Transverse colon (tissue), 4 donors: ENCODE results near the gene OOSP3. TPM values are rescaled to one million over a fixed set of nuclear protein-coding genes. Genes with fewer than 3 reads are reported as not detected.
"Not testable (repeated sequence)": the region's sequence is repeated elsewhere in the genome, so short reads cannot be mapped to it uniquely, and the experiment has no call there.

ENCODE experiments used
- DNase-seq: peaks from one replicate; pipeline ENCODE4 v3.0.0-alpha.2; 2019
- H3K27ac ChIP-seq, 4 donors: fragments of 200-600 bp; sonication (generic); 2 replicates each; pipeline ENCODE4 v1.5.1; 2016 to 2018; ENCODE audit warnings: inconsistent platforms in 4 of 4
- H3K27me3 ChIP-seq: fragments of 200-600 bp; sonication (generic); 2 replicates; pipeline ENCODE4 v1.5.1; 2017; ENCODE audit warnings: inconsistent platforms
- H3K36me3 ChIP-seq, 4 donors: fragments of 200-600 bp; sonication (generic); 2 replicates each; pipeline ENCODE4 v1.5.1; 2017 to 2019; ENCODE audit warnings: inconsistent platforms in 4 of 4
- H3K4me1 ChIP-seq, 4 donors: fragments of 200-600 bp; sonication (generic); 2 replicates each; pipeline ENCODE4 v1.5.1; 2017 to 2020; ENCODE audit warnings: inconsistent platforms in 4 of 4
- H3K4me3 ChIP-seq, 4 donors: fragments of 200-600 bp; sonication (generic); 1 replicate in 1 of 4; 2 replicates in 3 of 4; pipeline versions ENCODE4 v1.5.1 to v1.6.1; 2017 to 2019; ENCODE audit warnings: inconsistent platforms in 4 of 4
- H3K9me3 ChIP-seq, 2 donors: fragments of 200-600 bp; sonication (generic); 2 replicates each; pipeline ENCODE4 v1.5.1; 2017 to 2019; ENCODE audit warnings: inconsistent platforms in 2 of 2
- CTCF ChIP-seq, 5 experiments: fragments of 200-600 bp in 3 of 5; fragments of 450-650 bp in 2 of 5; sonication (generic) in 3 of 5; IDR thresholded peaks; 1 replicate in 2 of 5; 2 replicates in 3 of 5; pipeline ENCODE4 v1.5.1; 2016 to 2017; ENCODE audit warnings: antibody characterized with exemption in 5 of 5, inconsistent platforms in 3 of 5, mild to moderate bottlenecking in 2 of 5, moderate library complexity in 1 of 5
- EP300 ChIP-seq: sonication (generic); formaldehyde crosslinking; IDR thresholded peaks from one replicate; pipeline ENCODE4 v1.6.1; 2017; ENCODE audit warnings: antibody characterized with exemption, low read depth
- POLR2A ChIP-seq: fragments of 450-650 bp; IDR thresholded peaks from one replicate; pipeline ENCODE4 v1.6.1; 2016; ENCODE audit warnings: antibody characterized with exemption, mild to moderate bottlenecking, moderate library complexity
- POLR2AphosphoS5 ChIP-seq, 3 donors: sonication (generic); formaldehyde crosslinking; IDR thresholded peaks; one replicate each; pipeline ENCODE4 v1.6.1; 2016; ENCODE audit warnings: antibody characterized with exemption in 3 of 3
- WGBS, 2 donors: methylation state at CpG; one replicate each; pipeline ENCODE4 v1.1.5; 2018; ENCODE audit warnings: low coverage in 1 of 2; 5-methylcytosine and 5-hydroxymethylcytosine counted together
- in situ Hi-C, 4 donors: fragments of 200-750 bp; cut with MboI; loops; one replicate each; pipeline versions ENCODE4 v1.15.0 to v1.15.1; 2017; ENCODE audit warnings: low sequenced_read_pairs in 3 of 4, low pct_ligation_motif_present in 1 of 4, low pct_unique_long_range_greater_than_20kb in 1 of 4
- intact Hi-C: fragments of 100-400 bp; cut with DNase I; formaldehyde crosslinking; loops from one replicate; pipeline ENCODE4 v1.15.1; 2023; ENCODE audit warnings: low total_unique reads
- total RNA-seq, 4 donors: library from RNA; depleted of rRNA; stranded (reverse); fragments of >200 nt; gene quantifications; one replicate each; pipeline ENCODE4 v1.1.0, GENCODE V29; 2016

OOSP3 gene
- total RNA-seq, 4 donors from 2014 or later: not detected

DNA sequence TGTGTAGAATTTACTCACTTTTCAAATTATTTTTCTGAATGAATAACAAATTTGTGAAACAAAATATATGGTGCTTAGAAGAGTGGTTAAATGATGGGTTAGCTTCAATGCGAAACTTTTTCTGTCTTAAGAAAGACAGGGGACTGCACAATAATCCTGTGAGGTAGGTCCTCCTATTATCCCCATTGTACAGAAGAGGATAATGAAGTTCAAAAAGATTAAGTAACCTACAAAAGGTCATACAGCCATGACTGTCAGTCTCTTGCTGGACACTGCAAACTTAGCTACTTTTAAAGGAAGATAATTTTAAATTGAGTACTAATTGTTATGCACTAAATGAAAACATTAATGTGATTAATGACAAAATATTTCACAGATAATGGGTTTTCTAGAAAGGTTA, 5.0 kb downstream of the OOSP3 start:
- no peak for DNase-seq
- Histone ChIP-seq H3K9me3 (peaks cover 8% of the 10 kb centered on the region in 2 donors), H3K27me3 (no peaks in the 10 kb centered on the region), H3K4me3 (no peak overlapping the region), H3K4me1 (peaks cover 0 to 7% (median 0%) of the 10 kb centered on the region in 4 donors), H3K27ac (no peak overlapping the region), H3K36me3 (no peaks in the 10 kb centered on the region)
- intact Hi-C loops (no loop called here), in situ Hi-C loops (no loop called here)
- TF ChIP-seq EP300 (no peak), CTCF (IDR thresholded peaks at IDR 0.05) (no peak), POLR2AphosphoS5 (IDR thresholded peaks at IDR 0.05) (no peak), POLR2A (no peak)
- 87 to 100% methylated on average over 1 of the region's 1 CpG for WGBS, 2 donors

DNA sequence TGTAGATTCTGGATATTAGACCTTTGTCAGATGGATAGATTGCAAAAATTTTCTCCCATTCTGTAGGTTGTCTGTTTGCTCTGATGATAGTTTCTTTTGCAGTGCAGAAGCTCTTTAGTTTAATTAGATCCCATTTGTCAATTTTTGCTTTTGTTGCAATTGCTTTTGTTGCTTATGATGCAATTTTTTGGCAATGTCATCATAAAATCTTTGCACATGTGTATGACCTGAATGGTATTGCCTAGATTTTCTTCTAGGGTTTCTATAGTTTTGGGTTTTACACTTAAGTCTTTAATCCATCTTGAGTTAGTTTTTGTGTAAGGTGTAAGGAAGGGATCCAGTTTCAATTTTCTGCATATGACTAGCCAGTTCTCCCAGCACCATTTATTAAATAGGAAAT, 8.6 kb downstream of the OOSP3 start:
- H3K4me3 ChIP-seq, DNase-seq, H3K27me3 ChIP-seq, H3K4me1 ChIP-seq, H3K27ac ChIP-seq, intact Hi-C loops, H3K36me3 ChIP-seq, in situ Hi-C loops: not testable (repeated sequence)
- peaks cover 20 to 24% of the 10 kb centered on the region in 2 donors for H3K9me3 ChIP-seq

DNA sequence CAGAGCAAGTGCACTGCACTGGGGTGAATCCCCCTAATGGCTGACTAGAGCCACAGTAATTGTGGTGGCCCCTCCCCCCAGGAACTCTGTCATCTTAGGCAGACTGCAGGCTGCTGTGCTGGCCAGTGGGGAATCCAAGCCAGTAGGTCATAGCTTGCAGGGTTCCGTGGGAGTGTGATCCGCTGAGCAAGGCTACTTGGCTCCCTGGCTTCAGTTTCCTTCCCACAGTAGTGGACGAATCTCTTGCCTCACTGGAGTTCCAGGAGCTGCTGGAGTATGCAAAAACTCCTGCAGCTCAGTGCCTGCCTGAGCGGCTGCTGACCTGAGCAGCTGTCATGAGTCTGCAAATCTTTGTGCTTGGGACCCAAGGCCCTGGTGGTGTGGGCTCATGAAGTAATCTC, 13.2 kb downstream of the OOSP3 start:
- Histone ChIP-seq H3K4me1 (no peaks in the 10 kb centered on the region), H3K36me3 (no peaks in the 10 kb centered on the region), H3K27me3 (no peaks in the 10 kb centered on the region), H3K27ac (no peak overlapping the region), H3K4me3 (no peak overlapping the region), H3K9me3 (peaks cover 20 to 24% of the 10 kb centered on the region in 2 donors)
- TF ChIP-seq CTCF (IDR thresholded peaks at IDR 0.05): no peak
- no peak for TF ChIP-seq EP300
- TF ChIP-seq POLR2AphosphoS5 (IDR thresholded peaks at IDR 0.05): no peak
- TF ChIP-seq POLR2A: no peak
- no peak for DNase-seq
- WGBS, 2 donors: 44% methylated on average over 4 of the region's 4 CpGs; no CpG with 5 or more reads in 1 of the 2 donors
- in situ Hi-C loops: no loop called here
- intact Hi-C loops: no loop called here

DNA sequence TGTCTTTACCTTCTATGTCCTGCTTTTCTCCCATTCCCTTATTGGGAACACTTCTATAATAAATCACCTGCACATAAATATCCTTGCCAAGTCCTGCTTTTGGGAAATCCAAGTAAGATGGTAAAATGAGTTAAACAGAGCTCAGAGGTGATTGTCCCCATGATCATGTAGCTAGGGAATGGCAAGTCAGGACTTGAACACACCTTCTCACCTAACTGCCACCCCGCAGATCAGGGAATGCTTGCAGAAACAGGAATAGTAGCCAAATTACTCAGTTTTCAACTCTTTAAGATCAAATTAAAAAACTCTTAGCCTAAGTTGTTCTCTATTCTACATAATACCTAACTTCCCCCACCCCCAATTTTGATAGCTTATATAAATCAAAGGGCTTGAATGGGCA, 16.0 kb downstream of the OOSP3 start:
- no peak overlapping the region for H3K27ac ChIP-seq
- H3K4me1 ChIP-seq: no peaks in the 10 kb centered on the region
- intact Hi-C loops: no loop called here
- DNase-seq: no peak
- no peaks in the 10 kb centered on the region for H3K36me3 ChIP-seq
- WGBS, 2 donors: 83 to 85% methylated on average over 1 of the region's 1 CpG
- no peaks in the 10 kb centered on the region for H3K27me3 ChIP-seq
- no peak for TF ChIP-seq POLR2AphosphoS5 (IDR thresholded peaks at IDR 0.05)
- TF ChIP-seq POLR2A: no peak
- no peak for TF ChIP-seq CTCF (IDR thresholded peaks at IDR 0.05)
- TF ChIP-seq EP300: no peak
- H3K4me3 ChIP-seq: no peak overlapping the region
- in situ Hi-C loops: no loop called here
- H3K9me3 ChIP-seq: peaks cover 2 to 5% of the 10 kb centered on the region in 2 donors

- in situ Hi-C loops: no loop called here
- H3K9me3 ChIP-seq: no peaks in the 10 kb centered on the region
- H3K4me1 ChIP-seq: no peaks in the 10 kb centered on the region
- intact Hi-C loops: no loop called here
- TF ChIP-seq CTCF (IDR thresholded peaks at IDR 0.05) (no peak), EP300 (no peak), POLR2AphosphoS5 (IDR thresholded peaks at IDR 0.05) (no peak), POLR2A (no peak)
- H3K36me3 ChIP-seq: no peaks in the 10 kb centered on the region
- no peak for DNase-seq
- no peak overlapping the region for H3K27ac ChIP-seq
- H3K4me3 ChIP-seq: no peak overlapping the region
- no peaks in the 10 kb centered on the region for H3K27me3 ChIP-seq
- WGBS, 2 donors: 95 to 97% methylated on average over 6 to 31 of the region's 31 CpGs
These were observed 19.5 kb downstream of the OOSP3 start for GRCh38 chr11:59898046-59898445.
